NOMO-1 treated with dmso at 0.1 percent for 144 hours (cell line): ENCODE data around the gene PDK2.

Experiments used
- DNase-seq: peaks from one replicate; lab custom pipeline; 2025; ENCODE audit not compliant: unreplicated experiment; lab: John Stamatoyannopoulos, UW

PDK2 gene

GRCh38 chr17:50099003-50099402 lies 3.9 kb downstream of the PDK2 start:
- no peak for DNase-seq

GRCh38 chr17:50100480-50100883 lies 5.3 kb downstream of the PDK2 start:
- no peak for DNase-seq

- DNase-seq, result no peak
These were observed 5.8 kb downstream of the PDK2 start for GRCh38 chr17:50100921-50101345.

- no peak for DNase-seq
These were observed 6.4 kb downstream of the PDK2 start for GRCh38 chr17:50101346-50102163.

GRCh38 chr17:50102164-50102991 lies 7.2 kb downstream of the PDK2 start:
- no peak for DNase-seq

GRCh38 chr17:50103252-50103651 lies 8.1 kb downstream of the PDK2 start:
- no peak for DNase-seq

GRCh38 chr17:50103941-50104340 lies 8.8 kb downstream of the PDK2 start:
- no peak for DNase-seq

- DNase-seq, result no peak
These were observed 10.7 kb downstream of the PDK2 start for GRCh38 chr17:50105811-50106210.

GRCh38 chr17:50106393-50107131 lies 11.4 kb downstream of the PDK2 start:
- DNase-seq, result no peak

- no peak for DNase-seq
These were observed 12.8 kb downstream of the PDK2 start for GRCh38 chr17:50107790-50108414.

GRCh38 chr17:50108556-50108955 lies 13.4 kb downstream of the PDK2 start:
- no peak for DNase-seq

GRCh38 chr17:50109207-50109606 lies 14.1 kb downstream of the PDK2 start:
- no peak for DNase-seq

GRCh38 chr17:50109785-50110184 lies 14.6 kb downstream of the PDK2 start:
- no peak for DNase-seq

- DNase-seq, result no peak
These were observed 15.6 kb downstream of the PDK2 start for GRCh38 chr17:50110591-50111349.

GRCh38 chr17:50111673-50112655 lies 16.8 kb downstream of the PDK2 start:
- DNase-seq, result no peak

- no peak for DNase-seq
These were observed 17.5 kb downstream of the PDK2 start for GRCh38 chr17:50112694-50113093.

GRCh38 chr17:50113624-50114320 lies 18.6 kb downstream of the PDK2 start:
- no peak for DNase-seq

- no peak for DNase-seq
These were observed 19.2 kb downstream of the PDK2 start for GRCh38 chr17:50114401-50114800.
